Natural killer cell treated with Interleukin-12 subunit alpha and Interleukin-12 subunit beta and Interleukin-15 and Interleukin-18, amount 100 ng/mL, for 72 hours (primary cell): Measurements from ENCODE around the gene CLEC16A. TPM values are rescaled to one million over a fixed set of nuclear protein-coding genes. Genes with fewer than 3 reads are reported as not detected.

Experiments
- ATAC-seq, 2 donors: fragments of 150-1000 bp; cut with Tn5 transposase in 1 of 2; sonication (Bioruptor Pico), chemical (Tn5 transposase) in 1 of 2; 2 replicates each; pipeline ENCODE4 v1.10.0; 2021
- DNase-seq: peaks from one replicate; pipeline ENCODE4 v3.0.0; 2022; ENCODE audit warnings: low spot score
- H3K27ac Mint-ChIP-seq, 2 donors: 1 replicate in 1 of 2; 2 replicates in 1 of 2; pipeline ENCODE4 v1.8.0; 2022; ENCODE audit warnings: mixed read lengths in 2 of 2, mild to moderate bottlenecking in 1 of 2, moderate library complexity in 1 of 2
- H3K27me3 Mint-ChIP-seq, 2 donors: 1 replicate in 1 of 2; 2 replicates in 1 of 2; pipeline ENCODE4 v1.8.0; 2022; ENCODE audit warnings: mixed read lengths in 2 of 2
- H3K36me3 Mint-ChIP-seq: one replicate; pipeline ENCODE4 v1.8.0; 2022; ENCODE audit warnings: mixed read lengths
- H3K4me1 Mint-ChIP-seq, 2 donors: 1 replicate in 1 of 2; 2 replicates in 1 of 2; pipeline ENCODE4 v1.8.0; 2022; ENCODE audit warnings: low read depth in 2 of 2, mixed read lengths in 2 of 2, mild to moderate bottlenecking in 1 of 2
- H3K4me3 Mint-ChIP-seq: one replicate; pipeline ENCODE4 v1.8.0; 2022; ENCODE audit warnings: mixed read lengths
- H3K9me3 Mint-ChIP-seq: 2 replicates; pipeline ENCODE4 v1.8.0; 2022; ENCODE audit warnings: mixed read lengths
- total RNA-seq, 2 donors: library from RNA; stranded (reverse); gene quantifications; one replicate each; pipeline ENCODE4 v1.2.3, GENCODE V29; 2022

CLEC16A gene
- total RNA-seq, 2 donors from 2014 or later: 42.5 to 60.2 TPM

DNA sequence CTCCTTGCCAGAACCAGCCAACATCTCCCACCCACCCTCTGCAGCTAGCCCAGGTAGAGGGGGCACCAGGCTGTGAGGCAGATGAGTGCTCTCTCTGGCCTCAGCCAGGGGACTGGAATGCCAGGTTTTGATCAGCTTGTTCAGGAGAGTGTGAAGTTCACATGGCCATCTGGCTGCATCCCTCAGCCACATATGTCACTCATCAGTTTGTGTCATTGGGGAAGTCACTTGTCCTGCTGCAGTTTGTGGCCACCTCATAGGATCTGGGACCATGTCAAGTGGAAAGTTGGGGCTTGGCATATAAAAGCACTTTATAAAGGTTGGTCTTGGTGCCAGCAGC is 164.1 kb downstream of the CLEC16A start:
- DNase-seq (no peak), ATAC-seq (no peak)
- Mint-ChIP-seq H3K9me3 (no peaks in the 10 kb centered on the region), H3K4me1 (peaks cover 52 to 62% of the 10 kb centered on the region in 2 donors), H3K36me3 (peaks cover 12% of the 10 kb centered on the region), H3K27ac (peak overlapping the region; percentile 90 to 100), H3K27me3 (no peaks in the 10 kb centered on the region), H3K4me3 (no peak overlapping the region)

DNA sequence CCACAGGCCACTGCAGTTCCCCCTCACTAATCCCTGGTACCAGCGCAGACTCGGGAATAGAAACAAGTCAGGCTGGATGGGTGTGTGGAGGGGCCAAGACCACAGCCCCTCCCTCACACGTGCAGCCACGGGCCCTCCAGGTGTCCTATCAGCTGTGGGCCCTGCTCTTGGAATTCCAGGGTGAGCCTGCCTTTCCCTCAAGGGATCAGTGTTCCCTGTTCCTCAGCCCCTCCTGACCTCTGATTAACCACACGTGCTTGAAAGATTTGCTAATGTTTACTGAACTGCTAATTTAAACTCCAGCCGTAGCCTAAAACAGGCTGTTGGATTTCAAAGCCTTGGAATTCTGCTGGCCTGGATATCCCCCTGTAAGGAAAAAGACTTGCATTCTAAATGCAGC is 165.2 kb downstream of the CLEC16A start:
- peaks cover 54 to 62% of the 10 kb centered on the region in 2 donors for H3K4me1 Mint-ChIP-seq
- H3K9me3 Mint-ChIP-seq: no peaks in the 10 kb centered on the region
- peak overlapping the region in 1 of 2 donors; percentile 77 for H3K27ac Mint-ChIP-seq
- H3K4me3 Mint-ChIP-seq: no peak overlapping the region
- no peak for DNase-seq
- ATAC-seq: no peak
- no peaks in the 10 kb centered on the region for H3K27me3 Mint-ChIP-seq
- peaks cover 12% of the 10 kb centered on the region for H3K36me3 Mint-ChIP-seq

DNA sequence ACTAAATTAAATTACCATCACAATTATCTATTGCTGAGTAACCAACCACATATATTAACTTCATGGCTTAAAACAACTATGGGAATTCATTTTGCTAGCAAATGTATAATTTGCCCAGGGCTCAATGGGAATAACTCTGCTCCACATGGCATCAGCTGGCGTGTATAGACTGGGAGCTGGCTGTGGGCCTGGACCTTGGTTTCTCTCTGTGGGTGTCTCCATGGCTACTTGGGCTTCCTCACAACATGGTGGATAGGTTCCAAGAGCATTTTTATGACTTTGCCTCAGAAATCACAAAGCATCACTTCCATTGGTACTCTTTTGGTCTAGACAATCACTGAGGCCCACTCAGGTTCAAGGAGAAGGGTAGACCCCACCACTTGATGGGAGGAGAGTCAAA is 166.8 kb downstream of the CLEC16A start:
- Mint-ChIP-seq H3K27ac (peak overlapping the region; percentile 20 to 77), H3K4me1 (peaks cover 47 to 52% of the 10 kb centered on the region in 2 donors), H3K4me3 (no peak overlapping the region), H3K36me3 (peaks cover 12% of the 10 kb centered on the region), H3K9me3 (no peaks in the 10 kb centered on the region), H3K27me3 (no peaks in the 10 kb centered on the region)
- DNase-seq (no peak), ATAC-seq (no peak)

DNA sequence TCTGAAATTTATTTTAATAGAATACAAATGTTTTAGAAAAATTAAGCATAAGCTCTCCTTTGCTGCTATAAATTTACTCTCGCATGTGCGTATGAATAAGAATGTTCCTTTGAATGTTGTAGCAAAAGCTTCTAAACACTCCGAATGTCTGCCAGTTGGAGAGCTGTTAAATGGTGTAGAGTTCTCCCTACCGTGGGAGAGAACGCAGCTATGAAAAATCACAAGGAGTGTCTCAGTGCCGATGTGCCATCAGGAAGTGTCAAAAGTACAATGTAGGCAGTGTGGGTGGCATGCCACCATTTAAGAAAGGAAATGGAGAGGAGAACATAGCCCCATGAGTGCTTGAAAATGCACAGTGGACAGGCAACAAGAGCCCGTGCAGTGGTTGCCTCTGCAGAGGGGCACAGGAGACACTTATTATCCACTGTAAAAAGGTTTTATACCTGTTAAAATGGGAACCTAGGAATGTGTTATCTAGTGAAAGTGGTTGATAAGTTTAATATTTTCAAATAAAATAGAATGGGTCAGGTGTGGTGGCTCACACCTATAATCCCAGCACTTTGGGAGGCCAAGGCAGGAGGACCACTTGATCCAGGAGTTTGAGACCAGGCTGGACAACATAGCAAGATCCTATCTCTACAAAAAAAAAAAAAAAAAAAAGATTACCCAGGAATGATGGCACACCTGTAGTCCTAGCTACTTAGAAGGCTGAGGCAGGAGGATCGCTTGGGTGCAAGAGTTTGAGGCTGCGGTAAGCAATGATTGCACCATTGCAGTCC is 167.7 kb downstream of the CLEC16A start:
- DNase-seq (no peak), ATAC-seq (no peak)
- Mint-ChIP-seq H3K9me3 (no peaks in the 10 kb centered on the region), H3K36me3 (peaks cover 12% of the 10 kb centered on the region), H3K4me3 (no peak overlapping the region), H3K27me3 (no peaks in the 10 kb centered on the region), H3K27ac (peak overlapping the region; percentile 20 to 66), H3K4me1 (peaks cover 49 to 55% of the 10 kb centered on the region in 2 donors)

DNA sequence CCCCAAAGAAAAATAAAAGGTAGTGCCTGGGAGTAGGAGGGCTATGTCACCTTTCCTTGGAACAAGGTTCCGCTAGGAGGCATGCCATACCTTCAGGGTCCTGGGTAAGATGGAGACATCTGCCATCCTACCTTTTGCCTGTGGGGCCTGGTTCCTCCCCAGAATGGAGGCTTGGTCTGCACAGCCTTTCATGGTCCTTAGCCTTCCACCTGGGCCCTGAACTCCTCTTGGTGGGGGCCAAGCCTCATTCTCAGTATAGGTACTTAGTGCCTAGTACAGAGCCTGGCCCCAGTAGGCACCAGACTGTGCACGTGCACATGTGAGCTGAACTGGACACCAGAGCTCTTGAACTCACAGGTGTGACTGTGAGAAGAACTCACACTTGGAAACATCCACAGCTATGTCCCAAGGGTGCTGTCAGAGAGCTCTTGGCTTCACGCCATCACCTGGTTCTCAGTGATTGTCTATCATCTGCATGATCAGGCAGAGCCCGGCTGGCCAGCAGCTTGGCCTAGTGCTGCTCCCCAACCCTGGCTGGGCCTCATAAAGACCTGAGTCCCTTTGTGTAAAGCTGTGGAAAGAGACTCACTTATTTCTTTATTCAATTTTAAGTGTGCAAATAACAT is 168.5 kb downstream of the CLEC16A start:
- Mint-ChIP-seq H3K4me1 (peaks cover 47 to 55% of the 10 kb centered on the region in 2 donors), H3K27ac (peak overlapping the region; percentile 90 to 92), H3K36me3 (peaks cover 12% of the 10 kb centered on the region), H3K9me3 (no peaks in the 10 kb centered on the region), H3K4me3 (no peak overlapping the region), H3K27me3 (no peaks in the 10 kb centered on the region)
- DNase-seq: no peak
- no peak for ATAC-seq

DNA sequence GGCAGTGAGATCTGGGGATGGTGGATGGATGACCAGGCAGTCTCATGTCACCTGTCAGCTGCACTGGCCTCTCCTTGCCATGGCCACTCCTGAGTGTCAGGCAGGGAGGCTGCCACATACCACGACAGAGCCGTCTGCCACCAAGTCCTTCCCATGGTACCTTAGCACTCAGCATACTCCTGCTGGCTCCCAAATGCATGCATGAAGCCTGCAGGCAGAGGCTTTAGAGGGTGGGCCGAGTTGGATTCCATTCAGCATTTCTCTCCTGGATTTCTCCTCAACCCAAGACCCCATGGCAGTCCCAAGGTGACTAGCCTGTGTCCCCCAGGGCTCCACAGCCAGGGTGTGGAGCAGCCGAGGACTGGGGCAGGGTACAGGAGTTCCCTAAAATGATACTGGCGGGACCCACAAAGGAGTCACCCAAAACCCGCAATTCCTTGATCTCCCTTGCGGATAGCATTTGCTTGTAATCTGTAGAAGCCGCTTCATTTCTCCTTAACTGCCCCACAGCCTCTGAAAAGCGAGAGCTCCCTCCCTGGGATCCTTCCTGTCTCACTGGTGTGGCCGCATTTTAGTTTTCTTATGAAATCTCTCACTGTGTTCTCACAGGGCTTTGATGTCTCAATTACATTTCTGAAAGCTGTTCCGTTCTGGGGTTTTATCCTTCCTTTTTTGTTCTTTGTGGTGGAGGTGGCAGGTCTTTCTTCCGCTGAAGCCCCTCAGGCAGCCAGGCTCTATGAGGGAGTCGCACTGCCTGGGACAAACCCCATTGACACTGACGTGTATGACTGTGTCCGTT is 170.2 kb downstream of the CLEC16A start:
- Mint-ChIP-seq H3K36me3 (peaks cover 18% of the 10 kb centered on the region), H3K9me3 (no peaks in the 10 kb centered on the region), H3K4me1 (peaks cover 60 to 63% of the 10 kb centered on the region in 2 donors), H3K4me3 (peak overlapping the region; percentile 77), H3K27me3 (no peaks in the 10 kb centered on the region), H3K27ac (peak overlapping the region; percentile 90 to 92)
- peak; percentile 85 for DNase-seq
- peak; percentile 90 to 91 for ATAC-seq

DNA sequence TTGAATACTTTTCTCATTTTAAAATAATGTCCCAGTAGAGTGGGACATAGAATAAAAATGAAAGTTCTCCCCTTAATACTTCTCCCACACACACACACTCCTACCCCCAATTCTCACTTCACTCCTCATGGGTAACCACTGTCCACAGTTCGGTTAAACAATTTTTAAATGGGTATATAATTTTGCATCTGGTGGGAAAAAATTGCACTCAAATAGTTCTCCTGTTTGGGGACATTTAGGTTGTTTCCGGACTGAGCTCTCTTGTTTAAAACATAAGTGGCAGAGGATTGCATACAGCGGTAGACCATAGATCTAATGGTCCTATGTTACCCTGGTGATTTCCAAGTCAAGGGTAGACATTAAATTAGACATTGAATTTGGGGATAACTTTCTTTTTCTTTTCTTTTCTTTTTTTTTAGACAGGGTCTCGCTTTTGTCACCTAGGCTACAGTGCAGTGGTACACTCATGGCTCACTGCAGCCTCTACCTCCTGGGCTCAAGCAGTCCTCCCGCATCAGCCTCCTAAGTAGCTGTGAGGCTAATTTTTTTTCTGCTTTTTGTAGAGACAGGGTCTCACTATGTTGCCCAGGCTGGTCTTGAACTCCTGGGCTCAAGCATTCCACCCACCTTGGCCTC is 173.3 kb downstream of the CLEC16A start:
- peak; percentile 68 for DNase-seq
- Mint-ChIP-seq H3K27ac (peak overlapping the region; percentile 90 to 92), H3K27me3 (no peaks in the 10 kb centered on the region), H3K9me3 (no peaks in the 10 kb centered on the region), H3K4me3 (peak overlapping the region; percentile 39), H3K4me1 (peaks cover 61 to 66% of the 10 kb centered on the region in 2 donors), H3K36me3 (peaks cover 14% of the 10 kb centered on the region)
- ATAC-seq: peak; percentile 47 to 76

DNA sequence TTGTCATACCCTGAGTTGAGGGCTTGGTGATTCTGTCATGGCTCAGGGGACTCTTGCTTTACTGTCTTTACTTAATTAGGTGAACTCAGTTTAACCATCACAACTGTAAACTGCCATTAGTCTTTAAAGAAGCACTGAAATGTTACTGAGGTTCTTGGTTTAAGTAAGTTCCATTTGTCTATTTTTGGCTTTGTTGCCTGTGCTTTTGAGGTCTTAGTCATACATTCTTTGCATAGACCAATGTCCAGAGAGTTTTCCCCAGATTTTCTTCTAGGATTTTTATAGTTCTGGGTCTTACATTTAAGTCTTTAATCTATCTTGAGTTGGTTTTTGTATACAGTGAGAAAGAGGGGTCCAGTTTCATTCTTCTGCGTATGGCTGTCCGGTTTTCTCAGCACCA is 174.1 kb downstream of the CLEC16A start:
- Mint-ChIP-seq H3K36me3 (peaks cover 16% of the 10 kb centered on the region), H3K4me1 (peaks cover 60 to 66% of the 10 kb centered on the region in 2 donors), H3K27ac (peak overlapping the region; percentile 90 to 92), H3K9me3 (no peaks in the 10 kb centered on the region), H3K4me3 (peak overlapping the region; percentile 39), H3K27me3 (no peaks in the 10 kb centered on the region)
- no peak for DNase-seq
- no peak for ATAC-seq

DNA sequence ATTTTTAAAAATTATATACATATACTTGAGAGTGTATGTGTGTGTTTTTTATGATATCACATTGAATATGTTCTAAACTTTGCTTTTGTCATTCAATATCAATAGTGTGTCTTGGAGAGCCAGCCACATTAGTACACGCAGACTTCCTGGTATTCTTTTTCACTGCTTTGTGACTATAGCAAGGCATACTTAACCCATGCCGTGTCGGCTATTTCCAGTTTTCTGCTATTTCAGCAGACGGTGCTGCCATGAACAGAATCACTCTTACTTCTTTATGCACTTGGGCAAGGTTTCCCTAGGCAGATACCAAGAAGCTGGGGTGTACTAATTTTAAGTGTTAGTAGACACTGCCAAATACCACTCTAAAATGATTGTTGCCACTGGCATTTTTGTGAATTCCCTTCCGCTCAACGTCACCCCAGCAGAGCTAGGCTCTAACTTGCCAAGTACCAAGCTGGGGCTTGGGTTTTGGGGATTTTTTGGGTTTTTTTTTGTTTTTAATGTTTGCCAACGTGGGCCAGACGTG is 176.8 kb downstream of the CLEC16A start:
- peaks cover 26% of the 10 kb centered on the region for H3K36me3 Mint-ChIP-seq
- H3K4me1 Mint-ChIP-seq: peaks cover 40 to 59% of the 10 kb centered on the region in 2 donors
- no peaks in the 10 kb centered on the region for H3K27me3 Mint-ChIP-seq

DNA sequence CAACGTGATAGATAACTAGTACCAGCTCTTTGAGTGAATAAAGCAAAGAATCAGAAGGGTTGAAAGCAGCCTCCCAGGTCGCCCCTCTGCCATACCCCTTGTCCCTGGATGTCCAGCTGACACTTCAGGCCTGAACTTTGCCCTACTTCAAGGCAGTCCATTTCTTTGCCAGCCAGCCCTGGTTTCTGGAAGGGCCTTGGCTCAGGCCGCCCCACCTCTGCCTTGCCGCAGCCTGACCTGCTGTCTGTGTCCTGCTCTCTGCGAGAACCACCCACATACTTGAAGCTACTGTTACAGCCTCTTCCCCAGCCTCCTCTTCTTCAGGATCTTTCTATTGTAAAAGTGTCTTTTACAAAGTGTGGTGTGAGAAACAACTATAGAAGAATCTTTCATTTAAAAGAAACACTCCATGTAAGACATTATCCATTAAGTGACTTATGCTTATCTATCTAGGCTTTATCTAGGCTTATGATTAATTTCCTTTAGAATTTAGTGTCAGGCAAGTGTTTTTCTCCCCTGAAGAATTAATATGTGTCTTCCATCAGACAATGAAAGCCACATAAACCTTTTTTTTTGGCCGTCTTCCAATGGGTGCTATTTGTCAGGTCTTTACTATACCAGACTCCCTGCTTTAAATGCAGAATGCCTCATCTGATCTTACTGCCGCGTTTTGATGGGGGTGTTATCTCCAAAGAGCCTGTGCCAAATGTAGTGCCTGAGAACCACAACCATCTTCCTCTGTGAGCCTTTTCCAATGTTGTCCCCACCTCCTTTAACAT is 177.7 kb downstream of the CLEC16A start:
- no peak for ATAC-seq
- Mint-ChIP-seq H3K27ac (peak overlapping the region; percentile 74 to 81), H3K4me1 (peaks cover 36 to 54% of the 10 kb centered on the region in 2 donors), H3K36me3 (peaks cover 32% of the 10 kb centered on the region), H3K9me3 (no peaks in the 10 kb centered on the region), H3K27me3 (no peaks in the 10 kb centered on the region), H3K4me3 (no peak overlapping the region)
- DNase-seq: no peak

More for the DNA sequence above, 176.8 kb downstream of the CLEC16A start:
- Mint-ChIP-seq H3K9me3 (no peaks in the 10 kb centered on the region), H3K27ac (peak overlapping the region; percentile 90 to 92), H3K4me3 (no peak overlapping the region)
- no peak for DNase-seq
- ATAC-seq: no peak

DNA sequence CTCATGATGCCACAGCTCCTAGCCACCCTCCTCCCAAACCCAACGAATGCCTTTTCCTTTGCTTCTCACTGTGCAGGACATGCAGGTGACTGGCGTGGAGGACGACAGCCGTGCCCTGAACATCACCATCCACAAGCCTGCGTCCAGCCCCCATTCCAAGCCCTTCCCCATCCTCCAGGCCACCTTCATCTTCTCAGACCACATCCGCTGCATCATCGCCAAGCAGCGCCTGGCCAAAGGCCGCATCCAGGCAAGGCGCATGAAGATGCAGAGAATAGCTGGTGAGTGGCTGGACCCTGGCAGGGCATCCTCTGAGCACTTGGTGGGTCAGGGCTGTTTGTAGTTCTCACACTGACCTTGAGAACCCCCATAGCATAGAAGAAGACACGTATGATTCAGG is 179.3 kb downstream of the CLEC16A start:
- peaks cover 30% of the 10 kb centered on the region for H3K36me3 Mint-ChIP-seq
- ATAC-seq: no peak
- H3K27me3 Mint-ChIP-seq: no peaks in the 10 kb centered on the region
- no peak overlapping the region for H3K4me3 Mint-ChIP-seq
- H3K4me1 Mint-ChIP-seq: peaks cover 30 to 53% of the 10 kb centered on the region in 2 donors
- H3K27ac Mint-ChIP-seq: peak overlapping the region in 1 of 2 donors; percentile 71
- H3K9me3 Mint-ChIP-seq: no peaks in the 10 kb centered on the region
- no peak for DNase-seq

DNA sequence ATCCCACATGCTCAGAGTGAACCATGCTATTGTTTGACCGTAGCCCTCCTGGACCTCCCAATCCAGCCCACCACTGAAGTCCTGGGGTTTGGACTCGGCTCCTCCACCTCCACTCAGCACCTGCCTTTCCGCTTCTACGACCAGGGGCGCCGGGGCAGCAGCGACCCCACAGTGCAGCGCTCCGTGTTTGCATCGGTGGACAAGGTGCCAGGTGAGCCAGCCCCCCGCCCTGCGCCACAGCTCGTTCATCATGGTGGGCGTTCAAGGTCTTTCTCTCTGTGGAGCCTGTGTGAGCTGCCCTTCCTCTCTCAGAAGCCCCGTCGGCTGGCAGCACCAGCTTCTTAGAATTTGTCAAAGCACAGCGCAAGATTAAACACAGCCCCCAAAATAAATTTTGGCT is 181.6 kb downstream of the CLEC16A start:
- H3K4me1 Mint-ChIP-seq: peaks cover 33 to 49% of the 10 kb centered on the region in 2 donors
- H3K36me3 Mint-ChIP-seq: peaks cover 27% of the 10 kb centered on the region
- ATAC-seq (no peak), DNase-seq (no peak)
- H3K27me3 Mint-ChIP-seq: no peaks in the 10 kb centered on the region
- H3K4me3 Mint-ChIP-seq: no peak overlapping the region
- peak overlapping the region in 1 of 2 donors; percentile 73 for H3K27ac Mint-ChIP-seq
- no peaks in the 10 kb centered on the region for H3K9me3 Mint-ChIP-seq
